ENCODE results near the gene PLOD2.

DNA sequence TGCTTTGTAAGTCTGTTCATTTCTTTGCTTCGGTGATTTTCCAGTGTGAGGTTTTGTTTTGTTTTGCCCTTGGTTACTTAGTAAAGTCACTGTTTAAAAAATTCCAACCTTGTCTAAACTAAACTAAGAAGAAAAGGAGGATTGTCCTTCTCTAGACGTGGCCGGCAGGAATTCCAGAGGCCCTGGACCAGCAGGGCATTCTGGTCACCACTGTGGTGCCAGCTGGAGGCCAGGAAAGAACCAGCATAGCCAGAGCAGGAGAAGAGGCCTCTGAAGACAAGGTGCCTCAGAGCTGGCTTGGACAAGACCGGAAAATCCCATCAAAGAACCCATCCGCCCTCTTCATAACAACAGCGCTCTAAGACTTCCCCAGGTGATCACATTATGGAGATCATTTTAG, 8.2 kb downstream of the PLOD2 start:
- TF ChIP-seq, protein P1, sequence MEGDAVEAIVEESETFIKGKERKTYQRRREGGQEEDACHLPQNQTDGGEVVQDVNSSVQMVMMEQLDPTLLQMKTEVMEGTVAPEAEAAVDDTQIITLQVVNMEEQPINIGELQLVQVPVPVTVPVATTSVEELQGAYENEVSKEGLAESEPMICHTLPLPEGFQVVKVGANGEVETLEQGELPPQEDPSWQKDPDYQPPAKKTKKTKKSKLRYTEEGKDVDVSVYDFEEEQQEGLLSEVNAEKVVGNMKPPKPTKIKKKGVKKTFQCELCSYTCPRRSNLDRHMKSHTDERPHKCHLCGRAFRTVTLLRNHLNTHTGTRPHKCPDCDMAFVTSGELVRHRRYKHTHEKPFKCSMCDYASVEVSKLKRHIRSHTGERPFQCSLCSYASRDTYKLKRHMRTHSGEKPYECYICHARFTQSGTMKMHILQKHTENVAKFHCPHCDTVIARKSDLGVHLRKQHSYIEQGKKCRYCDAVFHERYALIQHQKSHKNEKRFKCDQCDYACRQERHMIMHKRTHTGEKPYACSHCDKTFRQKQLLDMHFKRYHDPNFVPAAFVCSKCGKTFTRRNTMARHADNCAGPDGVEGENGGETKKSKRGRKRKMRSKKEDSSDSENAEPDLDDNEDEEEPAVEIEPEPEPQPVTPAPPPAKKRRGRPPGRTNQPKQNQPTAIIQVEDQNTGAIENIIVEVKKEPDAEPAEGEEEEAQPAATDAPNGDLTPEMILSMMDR (conservative IDR thresholded peaks at IDR 0.05; ENCODE audit: low read depth, low read length): no peak
- TF ChIP-seq POLR2A (IDR thresholded peaks at IDR 0.05; ENCODE audit: low read depth, low read length): no peak
- TF ChIP-seq CHD1 (IDR thresholded peaks at IDR 0.05; ENCODE audit: low read depth, low read length): no peak
- no peak for TF ChIP-seq USF2 (IDR thresholded peaks at IDR 0.05; ENCODE audit: low read depth, low read length)
- TF ChIP-seq SMC3 (IDR thresholded peaks at IDR 0.05; ENCODE audit: low read depth, low read length): no peak
- TF ChIP-seq RAD21 (IDR thresholded peaks at IDR 0.05; ENCODE audit: low read length): no peak
- TF ChIP-seq BHLHE40 (IDR thresholded peaks at IDR 0.05; ENCODE audit: low read depth, low read length): no peak
- no peak for TF ChIP-seq MAZ (IDR thresholded peaks at IDR 0.05; ENCODE audit: borderline replicate concordance, low read depth, low read length)
- no peak for TF ChIP-seq CEBPB (IDR thresholded peaks at IDR 0.05; ENCODE audit: low read depth, low read length)

Data from IMR-90 (cell line).